ENCODE results near the gene PRKD2.

DNA sequence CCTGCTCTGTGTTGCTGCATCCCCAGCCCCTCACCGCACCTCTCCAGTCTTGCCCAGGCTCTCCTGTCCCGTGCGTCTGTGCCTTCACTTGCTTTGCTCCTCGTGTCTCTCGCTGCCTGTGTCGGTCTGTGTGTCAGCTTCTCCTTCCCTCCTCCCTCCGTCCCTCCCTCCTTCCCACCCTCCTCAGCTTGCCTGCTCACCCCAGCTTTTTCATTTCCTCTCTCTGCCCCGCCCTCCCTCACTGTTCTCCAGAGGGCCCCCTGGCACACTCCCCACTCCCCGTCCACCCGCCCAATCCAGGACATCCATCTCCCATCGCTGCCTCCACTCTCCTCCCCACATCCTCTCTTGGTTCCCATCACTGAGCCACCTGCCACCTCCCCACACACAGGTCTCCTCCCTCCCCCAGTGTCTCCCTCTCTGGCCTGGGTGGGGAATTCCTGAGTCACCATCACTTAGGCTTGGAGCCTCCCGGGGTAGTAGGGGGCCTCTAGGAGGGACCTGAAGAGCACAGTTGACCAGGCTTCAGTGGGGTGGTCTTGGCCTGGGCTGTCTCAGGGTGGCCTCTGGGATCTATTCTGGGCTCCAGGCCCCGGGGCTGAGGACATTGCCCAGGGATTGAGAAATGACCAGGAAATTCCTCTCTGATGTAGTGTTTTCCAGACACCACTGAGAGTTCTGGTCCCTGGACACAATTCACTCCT, 91.8 kb downstream of the PRKD2 start, which contains the start of gene PTGIR:
- TF ChIP-seq ZNF274 (IDR thresholded peaks at IDR 0.05; ENCODE audit: insufficient read depth, insufficient read length) (no peak), CTCF (IDR thresholded peaks at IDR 0.05 in 2 of 3, conservative IDR thresholded peaks at IDR 0.05 in 1 of 3; ENCODE audit: control insufficient read depth in 2 of 3, extremely low read depth in 1 of 3, insufficient read depth in 1 of 3, low read depth in 3 of 3, low read length in 3 of 3) (no peak), POLR2A (IDR thresholded peaks at IDR 0.05; ENCODE audit: low read depth, low read length) (peak; percentile 62)

All from GM12878 (cell line).